GM23338 (cell line): ENCODE results near the gene ADAMTSL2.

Experiments used
- CTCF ChIP-seq, 2 experiments: fragments of 200-600 bp in 1 of 2; sonication (generic) in 1 of 2; conservative IDR thresholded peaks; 2 replicates each; pipeline versions ENCODE4 v1.5.1 to v1.6.1; 2016 to 2017; ENCODE audit warnings: antibody characterized with exemption in 2 of 2, low read depth in 2 of 2, mild to moderate bottlenecking in 2 of 2, moderate library complexity in 1 of 2
- POLR2AphosphoS5 ChIP-seq: IDR thresholded peaks from 2 replicates; pipeline ENCODE4 v1.6.1; 2016; ENCODE audit warnings: antibody characterized with exemption, low read depth

- TF ChIP-seq CTCF (conservative IDR thresholded peaks at IDR 0.05; ENCODE audit: low read depth in 2 of 2), result no peak
- no peak for TF ChIP-seq POLR2AphosphoS5
These were observed 53.0 kb downstream of the ADAMTSL2 start for GRCh38 chr9:133587466-133587865.
